ENCODE data around the gene RAB15.

The RAB15 gene

DNA sequence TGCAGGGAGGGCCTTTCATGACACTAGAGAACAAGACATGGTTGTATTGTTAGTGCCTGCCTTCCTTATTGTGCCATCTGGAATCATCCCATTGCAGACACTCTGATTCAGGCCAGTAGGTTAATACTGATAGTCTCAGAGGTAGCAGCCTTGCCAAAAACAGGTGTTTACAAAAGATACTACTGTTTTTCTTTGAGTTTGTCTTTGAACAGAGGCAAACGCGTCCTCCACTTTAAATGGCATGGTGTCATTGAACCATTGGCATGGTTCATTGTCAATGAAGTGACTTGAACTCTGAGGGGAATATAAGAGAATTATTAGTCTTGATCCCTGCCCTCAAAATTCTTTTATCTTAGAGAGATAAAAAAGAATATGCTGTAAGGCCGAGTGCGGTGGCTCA lies 18.8 kb upstream of the RAB15 start:
- no peak for DNase-seq (ENCODE audit: low read depth in 2 of 3, low spot score in 1 of 3)

DNA sequence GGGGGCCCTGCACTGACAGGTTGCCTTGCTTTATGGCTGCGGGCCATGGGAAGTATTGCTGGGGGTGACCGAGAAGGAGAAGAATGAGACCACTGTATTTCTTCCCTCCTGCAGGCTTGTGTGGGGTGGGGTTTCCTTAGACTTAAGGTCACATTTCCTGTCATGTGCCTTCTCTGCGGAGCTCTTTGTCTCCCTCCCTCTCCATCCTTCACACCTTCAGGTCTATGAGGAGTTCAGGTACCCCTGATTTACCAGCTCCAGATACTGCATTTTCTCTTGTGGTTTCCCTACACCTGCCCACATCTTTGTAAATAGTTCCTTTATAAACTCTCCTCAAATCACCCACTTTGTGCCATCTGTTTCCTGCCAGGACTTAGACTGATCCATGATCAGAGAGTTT lies 18.2 kb upstream of the RAB15 start:
- DNase-seq (ENCODE audit: low read depth in 2 of 3, low spot score in 1 of 3) = no peak

DNA sequence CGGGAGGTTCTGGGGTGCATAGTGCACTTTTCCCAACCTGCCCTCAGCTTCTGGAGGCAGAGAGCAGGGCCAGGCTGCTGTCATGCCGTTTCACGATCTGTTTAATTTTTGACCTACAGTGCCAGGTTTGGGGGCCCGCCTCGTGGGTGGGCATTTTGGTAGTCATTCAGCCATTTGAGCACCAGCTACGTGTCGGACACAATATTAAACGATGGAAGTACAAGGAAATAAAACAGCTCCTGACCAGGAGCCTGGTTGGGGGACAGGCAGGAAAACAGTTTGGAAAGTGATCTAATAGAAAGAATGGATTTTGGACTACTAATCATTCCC lies 15.3 kb upstream of the RAB15 start:
- DNase-seq (ENCODE audit: low read depth in 2 of 3, low spot score in 1 of 3) = no peak

DNA sequence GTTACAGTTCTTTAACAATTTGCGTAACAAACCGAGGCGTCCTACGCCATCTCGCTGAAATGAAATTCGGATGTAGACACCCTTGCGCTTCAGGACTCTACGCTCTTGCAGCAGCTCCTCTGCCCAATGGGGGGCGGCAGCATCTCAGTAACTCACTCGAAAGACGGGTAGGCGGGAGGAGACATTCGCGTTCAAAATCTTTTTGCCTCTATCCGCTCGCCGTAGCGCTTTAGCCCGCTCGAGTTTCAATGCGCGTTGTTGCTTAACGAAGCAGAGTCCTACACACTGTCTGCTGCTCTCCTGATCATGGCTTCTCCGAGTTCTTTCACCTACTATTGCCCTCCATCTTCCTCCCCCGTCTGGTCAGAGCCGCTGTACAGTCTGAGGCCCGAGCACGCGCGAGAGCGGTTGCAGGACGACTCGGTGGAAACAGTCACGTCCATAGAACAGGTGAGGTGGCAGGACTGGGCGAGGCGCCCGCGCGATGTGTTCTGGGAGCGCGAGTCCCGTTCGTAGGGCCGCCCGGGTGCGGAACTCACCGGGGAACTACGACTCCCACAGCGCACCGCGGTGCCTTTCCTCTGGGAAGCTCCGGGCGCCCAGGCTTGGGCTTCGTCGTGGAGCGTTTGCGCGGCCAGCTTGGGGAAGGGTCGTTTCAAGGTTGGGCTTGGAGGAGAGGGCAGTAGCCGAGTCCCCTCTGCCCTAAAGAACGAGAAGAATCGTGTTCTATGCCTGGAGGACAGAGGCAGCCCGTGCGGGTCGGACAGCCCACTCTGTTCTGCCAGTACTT lies 14.7 kb upstream of the RAB15 start, which contains the start of gene FNTB:
TSS of gene FNTB (plus strand) at position 248 of the 790 bp plus-strand sequence. CDS start at position 307, 59 bp downstream.
- DNase-seq (ENCODE audit: low read depth in 2 of 3, low spot score in 1 of 3) = peak; percentile 88 to 90 (median 89)

DNA sequence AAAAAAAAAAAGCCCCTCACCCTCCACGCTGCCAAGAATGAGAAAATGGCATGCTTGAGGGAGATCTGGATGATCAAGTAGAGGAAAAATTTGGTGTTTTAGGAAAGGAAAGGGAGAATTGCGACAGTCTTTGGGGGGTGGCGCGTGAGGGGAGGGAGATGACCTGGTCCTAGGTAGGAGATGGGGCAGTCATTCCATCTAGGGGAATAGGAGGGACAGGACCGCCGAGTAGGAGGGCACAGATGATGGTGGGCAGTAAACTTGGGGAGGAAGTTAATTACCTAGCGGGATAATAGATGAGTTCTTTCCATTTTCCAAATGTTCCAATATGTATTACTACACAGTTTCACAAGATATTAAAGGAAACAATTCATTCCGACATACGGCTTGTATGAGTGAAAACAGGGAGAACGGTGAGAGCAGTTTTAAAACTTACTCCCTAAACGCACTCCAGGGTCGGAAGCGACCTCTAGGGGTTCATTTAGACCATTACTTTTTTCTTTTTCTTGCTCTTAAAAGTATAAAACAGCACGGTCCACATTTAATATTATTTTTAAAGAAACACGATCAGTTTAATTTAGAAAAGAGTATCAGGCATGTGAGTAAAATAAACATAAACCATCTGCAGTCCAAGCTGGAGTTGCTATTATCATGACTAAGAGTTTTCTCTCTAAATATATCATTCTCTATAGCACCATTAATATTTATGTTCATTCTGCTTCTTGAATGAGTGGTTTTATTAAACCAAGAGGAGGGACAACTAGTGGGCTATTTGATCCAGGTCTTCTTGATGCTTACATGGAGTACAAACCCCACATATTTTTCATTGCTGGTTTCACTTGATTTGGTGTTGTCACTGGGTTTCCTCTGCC lies 11.5 kb upstream of the RAB15 start:
- DNase-seq (ENCODE audit: low read depth in 2 of 3, low spot score in 1 of 3) = no peak

DNA sequence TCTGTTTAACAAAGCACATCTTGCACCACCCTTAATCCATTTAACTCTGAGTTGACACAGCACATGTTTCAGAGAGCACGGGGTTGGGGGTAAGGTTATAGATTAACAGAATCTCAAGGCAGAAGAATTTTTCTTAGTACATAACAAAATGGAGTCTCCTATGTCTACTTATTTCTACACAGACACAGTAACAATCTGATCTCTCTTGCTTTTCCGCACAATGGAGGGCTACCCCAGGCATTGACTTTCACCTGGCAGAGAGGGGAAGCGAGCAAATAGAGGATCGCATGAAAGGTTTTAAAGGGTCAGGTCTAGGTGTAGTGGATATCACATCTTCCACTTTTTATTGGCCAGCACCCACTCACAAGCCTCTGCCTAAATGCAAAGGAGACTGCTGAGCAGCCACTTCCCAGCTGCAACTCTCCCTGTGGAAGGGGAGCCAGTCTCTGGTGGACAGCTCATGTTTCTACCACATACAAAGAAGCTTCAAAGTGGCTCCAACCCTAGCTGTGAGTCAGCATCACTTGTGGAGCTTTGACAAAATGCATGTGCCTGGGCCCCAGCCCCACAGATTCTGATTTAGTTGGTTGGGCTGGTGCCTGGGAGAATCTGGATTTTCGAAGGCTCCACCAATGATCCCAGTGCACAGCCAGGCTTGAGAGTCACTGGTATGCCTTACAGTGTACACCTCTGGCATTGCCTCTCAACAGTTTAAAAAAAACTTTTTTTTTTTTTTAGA lies 7.4 kb upstream of the RAB15 start:
- DNase-seq (ENCODE audit: low read depth in 2 of 3, low spot score in 1 of 3) = no peak

DNA sequence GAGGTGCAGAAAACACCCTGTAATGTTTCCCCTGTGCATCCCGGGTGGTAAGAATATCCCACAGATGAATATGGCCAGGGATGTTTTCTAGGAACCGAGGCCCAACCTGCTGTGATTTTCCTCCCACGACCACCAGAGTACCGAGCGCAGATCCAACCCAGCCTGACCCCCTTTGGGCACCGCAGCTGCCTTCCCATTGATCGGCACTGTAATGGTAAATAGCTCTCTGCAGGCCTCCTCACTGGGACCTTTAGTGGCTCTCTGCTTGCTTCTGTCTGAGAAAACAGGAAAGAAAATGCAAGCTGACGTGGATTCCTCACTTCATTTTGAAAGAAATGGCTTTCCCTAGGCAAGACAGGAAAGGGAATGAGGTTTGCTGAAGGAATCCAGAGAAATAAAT lies 2.4 kb upstream of the RAB15 start:
- no peak for DNase-seq (ENCODE audit: low read depth in 2 of 3, low spot score in 1 of 3)

DNA sequence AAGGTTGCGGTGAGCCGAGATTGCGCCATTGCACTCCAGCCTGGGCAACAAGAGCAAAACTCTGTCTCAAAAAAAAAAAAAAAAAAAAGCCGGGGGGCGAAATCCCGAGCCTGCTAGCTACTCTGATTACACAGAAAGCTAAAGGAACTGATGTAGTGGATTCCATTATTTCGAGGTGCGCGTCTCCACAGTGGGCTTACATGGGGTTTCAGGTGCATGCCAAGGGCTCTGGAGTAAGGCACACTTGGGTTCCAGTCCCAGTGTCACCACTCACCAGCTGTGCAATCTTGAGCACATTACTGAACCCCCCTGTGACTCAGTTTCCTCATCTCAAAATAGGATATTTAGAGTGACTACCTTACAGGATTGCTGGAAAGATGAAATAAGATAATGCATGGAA lies 1.7 kb upstream of the RAB15 start:
- no peak for DNase-seq (ENCODE audit: low read depth in 2 of 3, low spot score in 1 of 3)

DNA sequence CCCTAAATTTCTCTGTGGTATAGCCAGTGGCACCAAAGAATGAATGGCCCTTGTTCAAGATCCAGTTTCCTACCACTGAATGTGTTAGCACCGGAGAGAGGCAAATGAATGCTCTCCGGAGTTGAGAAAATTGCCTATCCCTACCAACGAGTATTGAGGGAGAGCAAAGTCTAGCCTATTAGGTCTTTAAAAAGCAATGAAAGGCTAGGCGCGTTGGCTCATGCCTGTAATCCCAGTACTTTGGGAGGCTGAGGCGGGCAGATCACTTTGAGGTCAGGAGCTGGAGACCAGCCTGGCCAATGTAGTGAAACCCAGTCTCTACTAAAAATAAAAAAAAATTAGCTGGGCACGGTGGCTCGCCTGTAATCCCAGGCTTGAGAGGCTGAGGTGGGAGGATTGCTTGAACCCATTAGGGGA lies 898 bp upstream of the RAB15 start:
- no peak for DNase-seq (ENCODE audit: low read depth in 2 of 3, low spot score in 1 of 3)

DNA sequence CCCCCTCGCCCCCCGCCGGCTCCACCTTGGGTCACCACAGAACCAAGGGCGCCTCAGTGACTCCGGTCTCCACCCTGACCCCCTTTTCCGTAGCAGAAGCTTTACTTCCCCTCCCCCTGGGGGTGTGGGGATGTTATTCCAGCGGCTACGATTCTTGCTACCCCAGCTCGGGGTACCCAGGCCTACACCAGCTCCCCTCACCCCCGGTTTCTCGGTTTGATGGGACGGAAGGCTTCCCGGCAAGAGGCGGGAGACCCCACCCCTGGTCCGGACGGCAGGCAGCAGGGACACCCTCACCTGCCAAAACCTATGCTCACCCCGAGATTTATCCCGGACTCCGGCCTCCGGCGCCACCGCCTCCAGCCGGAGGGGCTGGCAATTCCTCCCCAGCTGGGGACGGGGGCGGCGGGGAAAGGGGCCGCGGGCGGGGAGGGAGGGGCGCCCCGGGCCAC lies 619 bp downstream of the RAB15 start:
- no peak for DNase-seq (ENCODE audit: low read depth in 2 of 3, low spot score in 1 of 3)

DNA sequence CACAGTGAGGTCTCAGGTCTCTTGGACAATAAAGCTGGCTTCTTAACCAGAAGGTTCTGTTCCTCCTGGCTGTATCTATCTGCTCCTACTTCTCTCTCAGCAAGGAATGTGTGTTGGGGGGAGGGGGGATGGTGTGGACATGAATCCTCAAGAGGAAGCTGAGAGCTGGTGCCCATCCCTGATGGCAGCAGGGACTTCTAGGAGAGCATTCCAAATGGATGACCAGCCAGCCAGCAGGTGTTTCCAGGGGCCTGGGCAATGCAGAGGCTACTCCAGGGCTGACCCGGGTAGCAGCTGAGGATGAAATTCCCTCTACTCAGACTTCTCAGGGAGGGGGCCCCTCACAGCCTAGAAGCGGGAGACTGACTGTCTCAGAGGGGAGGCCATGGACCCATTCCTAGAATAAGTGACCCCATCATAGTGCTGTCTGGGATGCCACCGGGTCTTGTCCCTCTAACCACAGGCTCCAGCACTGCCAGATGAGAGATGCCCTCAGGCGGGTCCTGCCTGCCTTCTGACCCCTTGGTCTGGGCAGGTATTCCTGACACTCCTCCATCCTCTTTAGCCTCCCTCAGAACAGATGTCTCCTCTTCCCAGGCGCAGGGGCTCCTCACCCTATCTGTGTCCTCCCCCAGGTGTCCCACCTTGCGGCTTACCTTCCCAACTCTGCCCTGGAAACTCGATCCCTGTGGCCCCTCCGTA lies 1.2 kb downstream of the RAB15 start:
- DNase-seq (ENCODE audit: low read depth in 2 of 3, low spot score in 1 of 3) = no peak

DNA sequence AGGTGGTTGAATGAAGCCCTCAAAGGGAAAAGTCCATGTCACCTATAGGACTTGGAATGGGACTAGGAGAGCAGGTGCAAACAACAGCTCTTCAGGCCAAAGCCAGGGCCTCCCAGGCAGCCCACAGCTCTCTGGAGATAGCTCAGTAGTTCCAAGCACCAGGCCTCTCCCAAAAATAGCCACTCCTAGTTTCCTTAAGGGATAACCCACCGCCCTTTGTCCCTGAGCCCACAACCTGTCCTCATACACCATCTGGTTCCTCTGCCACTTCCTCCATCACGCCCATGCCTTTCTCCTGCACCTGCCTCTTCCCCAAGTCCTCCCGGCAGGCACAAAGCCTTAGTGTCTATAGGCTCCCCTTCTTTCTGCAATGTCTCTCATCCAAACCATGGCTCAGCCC lies 2.1 kb downstream of the RAB15 start:
- DNase-seq (ENCODE audit: low read depth in 2 of 3, low spot score in 1 of 3) = no peak

DNA sequence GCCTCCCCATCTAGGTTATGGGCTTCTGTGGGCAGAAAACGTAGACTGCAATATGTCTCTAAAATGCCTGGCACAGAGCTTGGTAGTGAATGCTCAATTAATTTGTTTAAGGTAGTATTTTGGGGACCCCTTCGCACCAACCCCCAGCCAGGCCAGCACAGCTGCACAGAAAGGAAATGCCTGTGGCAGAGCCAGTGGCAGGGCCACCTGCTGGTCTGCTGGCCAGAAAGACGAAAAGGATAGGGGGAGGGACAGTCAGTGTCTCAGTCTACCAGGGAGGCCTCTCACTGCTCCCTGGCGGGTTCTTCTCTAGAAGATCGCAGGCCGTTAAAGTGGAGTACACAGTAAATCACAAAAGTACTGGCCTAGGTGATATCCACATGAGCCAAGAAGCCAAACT lies 3.5 kb downstream of the RAB15 start:
- no peak for DNase-seq (ENCODE audit: low read depth in 2 of 3, low spot score in 1 of 3)

DNA sequence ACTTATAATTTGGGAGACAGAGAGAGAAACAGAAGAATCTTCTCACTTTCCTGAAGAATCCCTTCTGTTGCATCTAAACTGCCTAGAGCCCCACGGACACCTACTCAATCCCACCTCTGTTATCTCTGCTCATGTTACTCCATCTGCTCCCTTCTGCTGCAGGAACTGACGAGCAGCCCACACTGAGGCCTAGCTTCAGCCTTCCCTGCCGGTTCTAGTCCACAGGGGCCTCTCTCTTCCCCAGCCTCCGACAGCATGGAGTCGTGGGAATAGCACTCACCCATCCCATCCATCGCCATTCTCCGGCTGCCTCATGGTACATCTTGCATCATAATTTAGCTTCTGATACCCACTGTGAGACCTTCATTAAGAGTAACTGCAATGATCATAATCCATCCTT lies 4.0 kb downstream of the RAB15 start:
- no peak for DNase-seq (ENCODE audit: low read depth in 2 of 3, low spot score in 1 of 3)

DNA sequence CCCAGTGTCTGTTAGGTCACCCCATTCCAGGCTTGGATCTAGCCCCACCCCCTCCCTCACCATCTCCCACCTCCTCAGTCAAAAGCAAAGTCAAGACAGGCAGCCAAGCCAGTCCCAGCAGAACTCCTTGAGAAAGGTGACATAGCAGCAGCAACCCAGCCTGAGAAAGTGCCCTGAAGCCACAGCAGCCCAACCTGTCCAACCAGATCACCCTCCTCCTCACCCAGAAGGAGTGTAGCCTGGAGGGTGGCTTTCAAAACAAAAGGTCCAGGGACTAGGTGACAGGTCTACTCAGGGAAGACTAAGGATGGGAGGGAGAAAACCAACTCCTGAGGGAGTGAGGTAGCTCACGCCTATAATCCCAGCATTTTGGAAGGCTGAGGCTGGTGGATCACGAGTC lies 5.2 kb downstream of the RAB15 start:
- DNase-seq (ENCODE audit: low read depth in 2 of 3, low spot score in 1 of 3) = no peak

DNA sequence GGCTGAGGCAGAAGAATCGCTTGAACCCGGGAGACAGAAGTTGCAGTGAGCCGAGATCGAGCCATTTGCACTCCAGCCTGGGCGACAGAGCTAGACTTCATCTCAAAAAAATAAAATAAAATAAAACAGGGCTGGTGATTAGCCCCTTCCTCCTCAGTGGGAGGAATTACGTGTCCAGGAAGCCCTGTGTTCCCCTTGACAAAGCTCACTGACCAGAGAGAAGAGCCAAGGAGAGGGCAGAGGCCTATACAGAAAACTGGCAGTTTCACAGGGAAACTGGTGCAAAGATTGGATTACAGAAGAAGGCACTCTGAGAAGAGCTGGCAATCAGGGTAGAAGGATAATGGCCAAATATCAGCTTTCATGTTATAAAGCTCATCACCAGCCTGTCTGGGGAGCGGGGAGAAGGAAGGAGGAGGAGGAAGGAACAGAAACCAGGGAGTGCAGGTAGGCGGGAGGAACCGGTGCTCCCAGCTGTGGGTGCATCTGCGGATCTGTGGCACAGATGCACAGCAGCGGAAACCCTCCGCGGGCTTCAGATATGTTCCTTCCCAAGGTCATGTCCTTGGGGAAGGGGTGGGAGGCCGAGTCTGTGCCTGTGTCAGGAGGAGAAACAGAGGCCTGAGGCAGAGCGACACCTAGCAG lies 6.7 kb downstream of the RAB15 start:
- no peak for DNase-seq (ENCODE audit: low read depth in 2 of 3, low spot score in 1 of 3)

DNA sequence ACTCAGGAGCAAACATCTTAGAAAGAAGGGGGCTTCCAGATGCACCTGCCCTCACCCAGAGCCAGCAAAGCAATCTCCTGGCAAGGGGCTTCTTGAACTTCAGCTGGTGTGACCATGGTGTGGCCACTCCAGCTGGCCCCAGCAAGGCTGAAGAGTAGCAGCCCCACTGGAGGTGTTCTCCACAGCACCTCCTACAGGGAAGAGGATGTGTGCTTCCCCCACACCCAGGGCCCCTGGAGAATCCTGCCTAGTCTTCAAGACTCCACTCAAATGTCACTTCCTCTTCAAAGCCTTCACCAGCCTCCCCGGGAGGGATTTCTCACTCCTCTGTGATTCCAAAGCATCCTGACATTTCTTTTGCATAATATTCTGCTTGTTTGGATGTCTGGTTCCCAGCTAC lies 8.5 kb downstream of the RAB15 start:
- DNase-seq (ENCODE audit: low read depth in 2 of 3, low spot score in 1 of 3) = no peak

DNA sequence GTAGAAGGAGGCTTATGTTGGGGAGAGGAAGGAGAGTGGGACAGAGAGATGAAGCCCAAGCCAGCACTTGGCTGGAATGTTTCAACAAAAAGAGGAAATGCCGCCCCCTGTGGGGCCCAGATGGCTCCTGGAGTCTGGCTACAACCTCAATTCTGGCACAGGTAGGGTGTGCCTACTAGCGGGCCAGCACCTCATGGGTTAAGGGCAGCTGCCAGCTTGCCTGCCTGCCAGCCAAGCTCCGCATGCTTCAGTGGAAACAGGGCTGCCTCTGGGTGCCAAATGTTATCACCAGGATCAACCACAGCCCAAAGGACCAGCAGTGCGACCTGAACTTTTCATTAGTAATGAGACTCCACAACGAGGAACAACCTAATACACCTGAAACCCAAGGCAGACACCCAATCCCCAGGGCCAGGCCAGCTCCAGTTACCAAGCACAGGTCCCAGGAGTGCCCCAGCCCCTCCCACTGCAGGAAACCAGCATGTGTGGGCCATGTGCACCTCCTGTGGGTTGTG lies 11.3 kb downstream of the RAB15 start:
- no peak for DNase-seq (ENCODE audit: low read depth in 2 of 3, low spot score in 1 of 3)

DNA sequence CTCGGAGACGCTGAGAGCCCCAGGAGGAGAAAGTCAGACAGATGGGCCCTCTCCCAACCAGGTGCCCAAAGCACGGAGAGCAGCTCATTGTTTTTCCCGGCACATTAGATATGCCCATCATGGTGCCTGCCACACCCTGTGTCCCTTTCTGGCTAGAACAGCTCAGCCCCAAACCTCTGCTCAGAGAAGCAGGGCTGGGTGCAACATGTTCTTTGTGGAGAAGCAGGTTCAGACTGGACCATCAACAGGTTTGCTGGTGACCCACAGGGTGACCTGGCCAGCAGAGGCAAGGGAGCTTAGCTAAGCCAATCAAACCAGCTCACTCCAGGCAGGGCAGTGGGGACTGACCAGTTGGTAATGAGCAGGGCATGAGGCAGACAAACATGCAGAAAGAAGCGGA lies 13.4 kb downstream of the RAB15 start:
- no peak for DNase-seq (ENCODE audit: low read depth in 2 of 3, low spot score in 1 of 3)

DNA sequence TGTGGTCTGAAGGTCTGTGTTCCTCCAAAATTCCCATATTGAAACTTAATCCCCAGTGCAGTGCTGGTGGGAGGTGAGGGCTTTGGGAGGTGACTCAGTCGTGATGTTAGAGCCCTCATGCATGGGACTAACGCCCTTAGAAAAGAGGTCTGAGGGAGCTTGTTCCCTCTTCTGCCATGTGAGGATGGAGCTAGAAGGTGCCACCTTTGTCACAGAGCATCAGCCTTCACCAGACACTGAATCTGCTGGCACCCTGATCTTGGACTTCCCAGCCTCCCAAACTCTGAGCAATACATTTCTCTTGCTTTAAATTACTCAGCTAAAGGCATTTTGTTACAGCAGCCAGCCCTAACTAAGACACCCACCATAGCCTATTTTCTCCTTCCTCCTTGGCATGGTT lies 13.9 kb downstream of the RAB15 start:
- DNase-seq (ENCODE audit: low read depth in 2 of 3, low spot score in 1 of 3) = no peak
